ENCODE results near the gene LSM7. TPM values are rescaled to one million over a fixed set of nuclear protein-coding genes. Genes with fewer than 3 reads are reported as not detected.

Gene LSM7
- total and polyA plus RNA-seq, 2 experiments from 2014 or later = 299 to 409 TPM

- Mint-ChIP-seq H3K27ac (no peak overlapping the region), H3K4me1 (peaks cover 7% of the 10 kb centered on the region), H3K4me3 (peak overlapping the region; percentile 27; the same call in 1 of the 3 replicates), H3K36me3 (ENCODE audit: low read depth) (no peaks in the 10 kb centered on the region), H3K9me3 (no peaks in the 10 kb centered on the region; the same call in 2 of the 3 replicates), H3K27me3 (ENCODE audit: insufficient read depth, low read depth, poor library complexity) (peaks cover 47% of the 10 kb centered on the region)
- Histone ChIP-seq H2AFZ (peak overlapping the region; percentile 91), H3K27ac (ENCODE audit: low read depth) (no peak overlapping the region), H3K27me3 (ENCODE audit: insufficient read depth) (peaks cover 39% of the 10 kb centered on the region), H4K20me1 (replicated peaks; ENCODE audit: insufficient read depth) (no peaks in the 10 kb centered on the region), H3K9me2 (ENCODE audit: insufficient read depth) (no peaks in the 10 kb centered on the region), H3K4me1 (ENCODE audit: insufficient read depth) (peaks cover 5% of the 10 kb centered on the region; the same call in 1 of the 2 replicates), H3K36me3 (ENCODE audit: insufficient read depth) (no peaks in the 10 kb centered on the region), H3K4me3 (peak overlapping the region; percentile 58), H3K4me2 (peak overlapping the region; percentile 79), H3F3A (replicated peaks; ENCODE audit: low read depth) (no peaks in the 10 kb centered on the region), H3K79me2 (replicated peaks; ENCODE audit: insufficient read depth) (no peaks in the 10 kb centered on the region)
- no peak for TF ChIP-seq POLR2AphosphoS5 (IDR thresholded peaks at IDR 0.05; ENCODE audit: low read depth)
- no peak for TF ChIP-seq JUNB (IDR thresholded peaks at IDR 0.05; ENCODE audit: unreplicated experiment)
- TF ChIP-seq ZNF114 (CRISPR knock-in tag; IDR thresholded peaks at IDR 0.05) = no peak
- TF ChIP-seq STAT1 (IDR thresholded peaks at IDR 0.05; ENCODE audit: unreplicated experiment) = no peak
- peak; percentile 23 for ATAC-seq
- DNase-seq (ENCODE audit: low spot score) = peak; percentile 57
Measured at GRCh38 chr19:2307518-2308012, 20.8 kb downstream of the LSM7 start.

GRCh38 chr19:2306971-2307370, 21.4 kb downstream of the LSM7 start:
- no peaks in the 10 kb centered on the region for H3K36me3 Mint-ChIP-seq (ENCODE audit: low read depth)
- H3K27me3 Mint-ChIP-seq (ENCODE audit: insufficient read depth, low read depth, poor library complexity) = peaks cover 47% of the 10 kb centered on the region
- Histone ChIP-seq H3K79me2 (replicated peaks; ENCODE audit: insufficient read depth) (no peaks in the 10 kb centered on the region), H4K20me1 (replicated peaks; ENCODE audit: insufficient read depth) (no peaks in the 10 kb centered on the region), H3K27me3 (ENCODE audit: insufficient read depth) (peaks cover 40% of the 10 kb centered on the region), H3K4me3 (peak overlapping the region; percentile 58; the same call in 1 of the 2 replicates), H3K27ac (ENCODE audit: low read depth) (no peak overlapping the region), H3K4me1 (ENCODE audit: insufficient read depth) (peaks cover 5% of the 10 kb centered on the region; the same call in 1 of the 2 replicates), H3K9me2 (ENCODE audit: insufficient read depth) (no peaks in the 10 kb centered on the region), H2AFZ (peak overlapping the region; percentile 91), H3K36me3 (ENCODE audit: insufficient read depth) (no peaks in the 10 kb centered on the region), H3F3A (replicated peaks; ENCODE audit: low read depth) (no peaks in the 10 kb centered on the region), H3K4me2 (peak overlapping the region; percentile 79)
- peaks cover 7% of the 10 kb centered on the region for H3K4me1 Mint-ChIP-seq
- ATAC-seq (no peak), DNase-seq (ENCODE audit: low spot score) (no peak)
- no peaks in the 10 kb centered on the region; the same call in 2 of the 3 replicates for H3K9me3 Mint-ChIP-seq
- H3K4me3 Mint-ChIP-seq = no peak overlapping the region
- H3K27ac Mint-ChIP-seq = no peak overlapping the region
- TF ChIP-seq CTCF (conservative IDR thresholded peaks at IDR 0.05; ENCODE audit: low read depth in 2 of 2) = no peak
- no peak for TF ChIP-seq ETS1 (IDR thresholded peaks at IDR 0.05)
- TF ChIP-seq ZNF462 (CRISPR knock-in tag; IDR thresholded peaks at IDR 0.05) = no peak
- no peak for TF ChIP-seq STAT1 (IDR thresholded peaks at IDR 0.05; ENCODE audit: unreplicated experiment)
- no peak for TF ChIP-seq CREB1 (CRISPR knock-in tag; IDR thresholded peaks at IDR 0.05; ENCODE audit: low read depth)
- no peak for TF ChIP-seq NANOG (IDR thresholded peaks at IDR 0.05; ENCODE audit: borderline replicate concordance)

All from GM23338 (cell line).